Suppressor macrophage treated with lipopolysaccharide for 4 hours (primary cell): ENCODE measurements around the gene PRDM1.
"Not testable (repeated sequence)": the region's sequence is repeated elsewhere in the genome, so short reads cannot be mapped to it uniquely, and the experiment has no call there.

Experiments
- DNase-seq: peaks from one replicate; pipeline ENCODE4 v3.0.0-alpha.2; 2020

The PRDM1 gene

DNA sequence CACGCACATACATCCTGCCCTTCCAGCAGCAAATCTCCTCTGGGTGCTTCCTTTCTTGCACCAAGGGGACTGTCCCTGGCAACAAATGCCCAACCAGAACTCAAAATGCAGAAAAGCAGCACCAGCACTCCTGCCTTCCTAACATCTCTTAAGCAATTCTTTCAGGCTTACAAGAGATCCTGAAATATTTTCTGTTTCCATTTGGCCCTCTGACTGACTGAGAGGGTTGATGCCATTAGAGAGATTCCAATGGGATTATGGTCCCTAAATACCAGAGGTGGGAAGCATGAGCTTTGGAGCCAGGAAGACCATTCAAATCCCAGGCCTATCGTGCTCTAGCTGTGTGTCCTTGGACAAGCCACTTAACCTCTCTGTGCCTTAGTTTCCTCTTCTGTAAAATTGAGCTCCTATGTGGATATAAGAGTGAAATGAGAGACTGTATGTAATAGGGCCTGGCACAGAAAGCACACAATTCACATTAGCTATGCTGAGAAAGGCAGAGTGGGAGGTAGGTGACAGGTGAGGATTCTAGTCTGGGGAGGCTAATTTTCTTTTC, 56.8 kb downstream of the PRDM1 start:
- peak; percentile 40 for DNase-seq

GRCh38 chr6:106143665-106144064, 57.5 kb downstream of the PRDM1 start:
- DNase-seq: no peak

DNA sequence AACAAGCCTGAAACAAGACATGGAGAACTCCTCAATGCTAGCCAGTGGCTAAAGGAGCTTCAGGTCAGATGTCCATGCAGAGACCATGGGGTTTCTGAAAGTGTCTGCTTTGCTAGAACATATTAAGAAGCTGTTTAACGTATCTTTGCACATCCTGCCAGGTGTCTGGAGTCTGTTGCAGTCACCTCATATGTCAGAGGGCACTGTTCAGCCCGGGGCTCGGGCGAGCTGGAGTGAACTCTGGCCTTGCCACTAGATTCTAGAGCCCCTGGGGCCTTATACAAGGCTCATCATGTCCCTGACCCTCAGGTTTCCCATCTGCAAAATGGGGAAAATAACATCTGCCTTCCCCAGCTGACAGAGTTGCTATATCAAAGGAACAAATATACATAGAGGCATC, 59.0 kb downstream of the PRDM1 start:
- no peak for DNase-seq

DNA sequence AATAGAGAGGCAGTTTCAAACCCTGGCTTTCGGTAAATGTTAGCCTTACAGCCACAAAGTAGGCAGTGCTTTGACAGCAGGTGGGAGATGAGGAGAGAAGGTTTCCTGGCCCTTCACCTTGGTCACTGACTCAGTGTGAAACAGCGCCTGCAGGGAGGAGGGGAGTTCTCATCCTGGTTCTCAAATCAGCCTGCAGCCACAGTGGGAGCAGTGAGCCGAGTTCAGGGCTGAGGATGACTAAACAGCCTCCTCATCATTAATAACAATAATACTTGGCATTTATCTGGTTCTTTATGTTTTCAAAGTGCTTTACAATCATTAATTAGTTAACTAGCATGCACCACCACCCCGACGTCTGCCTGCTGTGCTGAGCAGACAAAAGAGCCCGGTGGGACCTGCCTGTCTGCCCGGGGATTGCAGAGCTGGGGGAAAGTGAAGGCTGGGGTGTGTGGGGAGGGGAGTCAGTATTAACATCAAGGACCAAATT, 59.6 kb downstream of the PRDM1 start:
- no peak for DNase-seq

- DNase-seq: no peak
These were observed 60.8 kb downstream of the PRDM1 start for GRCh38 chr6:106146852-106147351.

GRCh38 chr6:106147476-106147875, 61.3 kb downstream of the PRDM1 start:
- DNase-seq: no peak

DNA sequence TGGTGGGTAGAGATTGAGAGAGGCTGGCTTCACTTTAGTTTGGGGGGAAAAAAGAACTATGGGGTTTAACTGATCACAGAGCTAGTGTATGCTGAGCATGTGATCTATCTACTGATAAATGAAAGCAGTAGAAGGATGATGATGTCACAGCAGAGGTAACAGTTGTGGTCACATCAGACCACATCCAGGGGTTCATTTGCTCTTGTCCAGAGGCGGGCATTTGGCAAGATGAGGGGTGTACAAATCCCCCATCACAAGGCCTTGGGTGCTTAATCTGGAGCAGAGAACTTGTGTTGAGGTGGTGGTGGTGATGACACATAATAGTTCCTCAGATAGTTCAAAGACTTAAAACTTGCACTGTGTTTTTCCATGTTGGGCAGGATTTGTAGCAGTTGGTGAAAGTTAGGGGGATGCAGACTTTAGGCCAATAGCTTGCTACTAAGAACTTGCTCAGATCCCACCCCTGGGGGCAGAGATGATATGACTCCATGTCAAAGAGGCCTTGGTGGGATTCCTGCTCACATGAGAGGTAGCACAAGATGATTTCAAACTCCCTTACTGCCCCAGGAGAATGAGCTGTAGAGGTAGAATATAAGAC, 63.4 kb downstream of the PRDM1 start:
- DNase-seq: no peak

DNA sequence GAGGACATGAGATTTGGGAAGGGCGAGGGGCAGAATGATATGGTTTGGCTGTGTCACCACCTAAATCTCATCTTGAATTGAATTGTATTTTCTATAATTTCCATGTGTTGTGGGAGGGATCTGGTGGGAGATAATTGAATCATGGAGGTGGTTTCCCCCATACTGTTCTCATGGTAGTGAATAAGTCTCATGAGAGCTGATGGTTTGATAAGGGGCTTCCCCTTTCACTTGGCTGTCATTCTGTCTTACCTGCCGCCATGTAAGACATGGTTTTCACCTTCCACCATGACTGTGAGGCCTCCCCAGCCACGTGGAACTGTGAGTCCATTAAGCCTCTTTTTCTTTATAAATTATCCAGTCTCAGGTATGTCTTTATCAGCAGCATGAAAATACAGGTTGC, 66.3 kb downstream of the PRDM1 start:
- not testable (repeated sequence) for DNase-seq

- DNase-seq: peak; percentile 41
These were observed 66.8 kb downstream of the PRDM1 start for GRCh38 chr6:106152952-106153351.

GRCh38 chr6:106154326-106154725, 68.2 kb downstream of the PRDM1 start:
- DNase-seq: no peak

DNA sequence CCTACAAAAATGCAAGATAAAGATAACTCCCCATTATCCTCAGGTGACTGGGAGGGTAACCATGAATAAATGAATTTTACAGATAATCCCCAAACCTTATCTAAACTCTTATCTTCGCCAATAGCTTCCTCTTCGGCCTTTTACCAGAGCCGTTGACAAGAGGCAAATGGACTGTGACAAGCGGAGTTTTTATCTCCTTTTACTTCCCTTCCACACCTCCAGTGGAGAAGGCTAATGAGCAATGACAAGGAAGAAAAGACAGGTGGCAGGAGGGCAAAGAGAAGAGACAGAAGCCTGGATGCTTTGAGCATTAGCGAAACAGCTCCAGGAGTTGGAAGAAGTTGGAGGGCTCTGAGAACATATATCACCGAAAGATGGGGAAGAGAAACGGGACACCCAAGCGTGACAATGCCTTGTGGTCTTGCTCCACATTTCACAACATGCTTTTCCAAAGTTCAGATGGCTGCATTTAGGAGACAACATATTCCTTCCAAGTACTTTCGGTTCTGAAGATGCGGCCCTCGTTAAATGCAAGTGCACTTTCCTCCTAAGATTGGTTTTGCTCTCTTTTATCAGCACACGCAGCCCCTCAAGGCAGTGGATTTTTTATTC, 69.2 kb downstream of the PRDM1 start:
- DNase-seq: peak; percentile 90

DNA sequence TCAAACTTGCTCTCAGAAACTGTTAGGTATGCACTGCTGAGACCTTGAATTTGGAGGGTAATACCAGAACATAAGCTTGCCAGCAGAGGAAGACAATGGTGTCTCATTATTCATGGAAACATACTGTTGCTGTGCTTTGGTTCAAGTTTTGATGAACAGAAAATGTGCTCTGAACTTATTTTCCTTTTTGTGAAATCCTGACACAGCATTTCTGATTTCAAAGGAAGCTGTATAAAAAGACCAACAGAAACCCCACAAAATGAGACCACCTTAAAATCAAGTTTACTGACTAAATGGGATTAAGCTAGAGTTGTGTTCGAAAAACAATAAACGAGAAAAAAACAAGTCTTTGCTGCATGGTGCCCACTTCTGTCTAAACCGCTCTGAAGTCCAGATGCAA, 70.3 kb downstream of the PRDM1 start:
- DNase-seq: no peak

GRCh38 chr6:106156863-106157262, 70.7 kb downstream of the PRDM1 start:
- no peak for DNase-seq

- DNase-seq: no peak
These were observed 72.7 kb downstream of the PRDM1 start for GRCh38 chr6:106158816-106159215.
